ENCODE results near the gene HEPH.
"Not testable (repeated sequence)": the region's sequence is repeated elsewhere in the genome, so short reads cannot be mapped to it uniquely, and the experiment has no call there.

Gene HEPH

GRCh38 chrX:66163849-66164411 is at the start of gene HEPH:
Gene HEPH, plus strand, starts transcription at chrX:66164247. Its CDS starts 6,324 bp downstream, at chrX:66170571.
- DNase-seq: no peak

GRCh38 chrX:66118722-66119121 is 45.3 kb upstream of the HEPH start:
- not testable (repeated sequence) for DNase-seq

GRCh38 chrX:66121354-66121753 is 42.7 kb upstream of the HEPH start:
- not testable (repeated sequence) for DNase-seq

- DNase-seq: no peak
These were observed 37.4 kb upstream of the HEPH start for GRCh38 chrX:66126662-66127061.

- no peak for DNase-seq
These were observed 33.6 kb upstream of the HEPH start for GRCh38 chrX:66130469-66130868.

GRCh38 chrX:66135284-66135683 is 28.8 kb upstream of the HEPH start:
- not testable (repeated sequence) for DNase-seq

GRCh38 chrX:66142351-66142750 is 21.7 kb upstream of the HEPH start:
- DNase-seq: no peak

- no peak for DNase-seq
These were observed 19.8 kb upstream of the HEPH start for GRCh38 chrX:66144258-66144657.

- DNase-seq: no peak
These were observed 14.5 kb upstream of the HEPH start for GRCh38 chrX:66149519-66149918.

GRCh38 chrX:66150163-66150562 is 13.9 kb upstream of the HEPH start:
- DNase-seq: no peak

GRCh38 chrX:66162331-66162822 is 1.7 kb upstream of the HEPH start:
- no peak for DNase-seq

- DNase-seq: no peak
These were observed 600 bp upstream of the HEPH start for GRCh38 chrX:66163447-66163846.

GRCh38 chrX:66164470-66164869 is 423 bp downstream of the HEPH start:
- DNase-seq: no peak

GRCh38 chrX:66164931-66165330 is 884 bp downstream of the HEPH start:
- no peak for DNase-seq

GRCh38 chrX:66166671-66167070 is 2.6 kb downstream of the HEPH start:
- no peak for DNase-seq

- no peak for DNase-seq
These were observed 3.4 kb downstream of the HEPH start for GRCh38 chrX:66167431-66167830.

GRCh38 chrX:66176134-66176533 is 12.1 kb downstream of the HEPH start:
- no peak for DNase-seq

- DNase-seq: no peak
These were observed 27.5 kb downstream of the HEPH start for GRCh38 chrX:66191563-66191962.

GRCh38 chrX:66193821-66194220 is 29.8 kb downstream of the HEPH start:
- no peak for DNase-seq

- no peak for DNase-seq
These were observed 36.1 kb downstream of the HEPH start for GRCh38 chrX:66200050-66200664.

- no peak for DNase-seq
These were observed 37.1 kb downstream of the HEPH start for GRCh38 chrX:66200855-66201795.

- no peak for DNase-seq
These were observed 39.1 kb downstream of the HEPH start for GRCh38 chrX:66203114-66203513.

- no peak for DNase-seq
These were observed 57.8 kb downstream of the HEPH start for GRCh38 chrX:66221856-66222255.

- no peak for DNase-seq
These were observed 68.2 kb downstream of the HEPH start for GRCh38 chrX:66232296-66232695.

All from CD4-positive, alpha-beta T cell treated with Interferon gamma for 1 hour (primary cell).